Gastrocnemius medialis (tissue), 4 donors: ENCODE results near the gene FFAR1.

Source experiments
- CTCF ChIP-seq, 5 experiments: fragments of 450-650 bp in 3 of 5; fragments of 200-600 bp in 2 of 5; sonication (generic) in 2 of 5; IDR thresholded peaks in 4 of 5; conservative IDR thresholded peaks in 1 of 5; 1 replicate in 4 of 5; 2 replicates in 1 of 5; pipeline ENCODE4 v1.5.1; 2016 to 2019; ENCODE audit warnings: antibody characterized with exemption in 5 of 5, mild to moderate bottlenecking in 3 of 5, moderate library complexity in 3 of 5
- POLR2A ChIP-seq, 2 donors: fragments of 450-650 bp; IDR thresholded peaks; one replicate each; pipeline ENCODE4 v1.6.1; 2017; ENCODE audit warnings: antibody characterized with exemption in 2 of 2, mild to moderate bottlenecking in 2 of 2, moderate library complexity in 2 of 2

DNA sequence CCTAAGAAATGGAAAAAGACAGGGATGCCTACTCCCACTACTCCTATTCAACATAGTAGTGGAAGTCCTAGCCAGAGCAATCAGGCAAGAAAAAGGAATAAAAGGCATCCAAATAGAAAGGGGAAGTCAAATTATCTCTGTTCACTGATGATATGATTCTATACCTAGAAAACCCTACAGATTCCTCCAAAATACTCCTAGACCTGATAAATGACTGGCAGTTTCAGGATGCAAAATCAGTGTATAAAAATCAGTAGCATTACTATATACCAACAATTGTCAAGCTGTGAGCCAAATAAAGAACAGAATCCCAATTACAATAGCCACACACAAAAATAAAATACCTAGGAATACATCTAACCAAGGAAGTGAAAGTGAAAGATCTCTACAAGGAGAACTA lies 21.8 kb downstream of the FFAR1 start:
- TF ChIP-seq POLR2A (IDR thresholded peaks at IDR 0.05) = no peak
- no peak for TF ChIP-seq CTCF (IDR thresholded peaks at IDR 0.05 in 4 of 5, conservative IDR thresholded peaks at IDR 0.05 in 1 of 5)
